Measurements from ENCODE around the gene LRMDA. TPM values are rescaled to one million over a fixed set of nuclear protein-coding genes. Genes with fewer than 3 reads are reported as not detected.

LRMDA gene
- total RNA-seq (2022; extraction: Qiagen RNA extraction; ENCODE audit: low read depth): 3.1 to 5.6 TPM (median 4.5 TPM) in 5 replicates

DNA sequence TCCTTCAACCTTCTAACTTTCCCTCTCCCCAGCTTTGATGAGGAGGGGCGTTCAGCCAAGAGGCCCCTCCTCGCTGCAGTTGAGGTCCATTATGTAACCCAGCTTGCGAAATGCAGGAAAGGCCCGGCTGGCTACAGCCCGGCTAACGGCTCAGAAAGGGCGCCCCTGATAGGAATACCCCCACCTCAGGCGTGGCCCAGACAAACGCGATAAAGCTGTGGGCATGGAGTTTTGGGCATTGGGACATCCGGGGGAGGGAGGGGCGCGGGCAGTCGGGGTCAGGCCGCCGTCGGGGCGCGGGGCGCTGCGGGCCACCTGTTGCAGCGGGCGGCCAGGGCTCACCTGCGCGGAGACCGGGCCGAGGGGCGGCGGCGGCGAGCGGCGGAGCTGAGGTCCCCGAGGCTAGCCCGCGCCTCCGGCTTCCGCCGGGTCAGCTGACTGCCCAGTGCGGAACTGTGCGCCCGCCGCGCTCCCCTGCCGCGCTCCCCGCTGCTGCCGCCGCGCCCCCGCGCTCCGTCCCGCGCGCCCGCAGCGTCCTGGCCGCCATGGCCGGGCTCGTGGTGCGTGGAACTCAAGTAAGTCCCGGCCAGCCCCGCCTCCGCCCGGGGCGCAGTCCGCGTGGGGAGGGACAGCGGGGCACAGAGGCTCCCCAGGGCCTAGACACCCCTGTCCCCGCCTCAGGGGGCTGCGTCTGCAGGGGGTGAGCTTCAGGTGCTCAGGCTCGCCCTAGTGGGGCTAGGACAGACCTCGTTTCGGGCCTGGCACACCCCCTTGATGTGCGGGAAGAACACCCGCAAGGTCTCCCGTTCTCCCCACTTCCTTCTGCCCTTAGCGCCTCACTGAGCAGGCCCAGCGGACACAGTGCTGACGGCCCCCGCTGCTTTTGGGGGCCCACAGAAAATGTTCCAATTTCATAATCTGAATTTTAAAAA lies at the start of gene LRMDA:
LRMDA (plus strand) TSS at position 445 of the 932 bp plus-strand sequence.

GRCh38 chr10:75401569-75402485 lies 29.6 kb upstream of the LRMDA start, which contains the start of gene ZNF503:
Gene ZNF503, minus strand, starts transcription at chr10:75401764. Its CDS starts 345 bp downstream, at chr10:75401419.

Other genes starting within 250 kb of the LRMDA start
- 295 to 365 TPM (median 306 TPM) in 5 replicates for gene VDAC2, start 220.8 kb upstream of the LRMDA start, total RNA-seq (2022; extraction: Qiagen RNA extraction; ENCODE audit: low read depth)
- 29.4 to 59.4 TPM (median 50.0 TPM) in 5 replicates for gene COMTD1, start 195.7 kb upstream of the LRMDA start, total RNA-seq (2022; extraction: Qiagen RNA extraction; ENCODE audit: low read depth)
- gene ZNF503, start 29.9 kb upstream of the LRMDA start, total RNA-seq (2022; extraction: Qiagen RNA extraction; ENCODE audit: low read depth): 6.1 to 11.9 TPM (median 11.2 TPM) in 5 replicates